DOHH2 (cell line): ENCODE results near the gene RNF175.

Source experiments
- H3F3A ChIP-seq: fragments of 200-600 bp; sonication (generic), shearing (Covaris generic); 2 replicates; pipeline ENCODE4 v1.6.0; 2016; ENCODE audit warnings: antibody characterized with exemption, mild to moderate bottlenecking; ENCODE audit not compliant: control insufficient read depth, insufficient read depth
- H3K27ac ChIP-seq: fragments of 200-600 bp; sonication (generic); 2 replicates; pipeline ENCODE4 v1.5.1; 2014; ENCODE audit warnings: low read depth, mild to moderate bottlenecking, low read length, moderate library complexity
- H3K27me3 ChIP-seq: fragments of 200-600 bp; sonication (generic); 2 replicates; pipeline ENCODE4 v1.6.1; 2014; ENCODE audit warnings: mild to moderate bottlenecking, low read length, mixed read lengths; ENCODE audit not compliant: control insufficient read depth
- H3K36me3 ChIP-seq: fragments of 200-600 bp; sonication (generic); 2 replicates; pipeline ENCODE4 v1.6.1; 2014; ENCODE audit warnings: mild to moderate bottlenecking, low read length, moderate library complexity, mixed read lengths; ENCODE audit not compliant: control insufficient read depth
- H3K4me1 ChIP-seq: fragments of 200-600 bp; sonication (generic); 2 replicates; pipeline ENCODE4 v1.6.1; 2014; ENCODE audit warnings: mild to moderate bottlenecking, low read length, mixed read lengths; ENCODE audit not compliant: control insufficient read depth
- H3K4me2 ChIP-seq: fragments of 200-600 bp; sonication (generic); 2 replicates; pipeline ENCODE4 v1.6.0; 2014; ENCODE audit warnings: mild to moderate bottlenecking, low read length, moderate library complexity
- H3K4me3 ChIP-seq: fragments of 200-600 bp; sonication (generic); 2 replicates; pipeline ENCODE4 v1.5.1; 2014; ENCODE audit warnings: mild to moderate bottlenecking, low read length, mixed read lengths
- H3K79me2 ChIP-seq: fragments of 200-600 bp; sonication (generic); 2 replicates; pipeline ENCODE4 v1.6.1; 2014; ENCODE audit warnings: mild to moderate bottlenecking, low read length, mixed read lengths; ENCODE audit not compliant: control insufficient read depth
- H3K9me2 ChIP-seq: fragments of 200-600 bp; sonication (generic); replicated peaks from 2 replicates; pipeline ENCODE4 v1.6.1; 2014; ENCODE audit warnings: mild to moderate bottlenecking, low read length, mixed read lengths; ENCODE audit not compliant: control insufficient read depth
- H3K9me3 ChIP-seq: fragments of 200-600 bp; sonication (generic); 2 replicates; pipeline ENCODE4 v1.6.1; 2014; ENCODE audit warnings: antibody characterized with exemption, low read length, mixed read lengths; ENCODE audit not compliant: control insufficient read depth, insufficient read depth
- H4K20me1 ChIP-seq: fragments of 200-600 bp; sonication (generic); 2 replicates; pipeline ENCODE4 v1.6.0; 2014; ENCODE audit warnings: low read depth, mild to moderate bottlenecking, antibody characterized with exemption, low read length, moderate library complexity; ENCODE audit not compliant: control insufficient read depth, insufficient read depth
- CTCF ChIP-seq: fragments of 200-600 bp; sonication (generic); IDR thresholded peaks from one replicate; pipeline ENCODE4 v1.5.1; 2014; ENCODE audit warnings: antibody characterized with exemption, mild to moderate bottlenecking, low read depth, low read length; ENCODE audit not compliant: poor library complexity, severe bottlenecking
- EZH2phosphoT487 ChIP-seq: fragments of 200-600 bp; sonication (generic); IDR thresholded peaks from 2 replicates; pipeline ENCODE4 v1.6.1; 2017; ENCODE audit warnings: borderline replicate concordance, mild to moderate bottlenecking, antibody characterized with exemption, low read length, moderate library complexity, mixed read lengths

RNF175 gene

DNA sequence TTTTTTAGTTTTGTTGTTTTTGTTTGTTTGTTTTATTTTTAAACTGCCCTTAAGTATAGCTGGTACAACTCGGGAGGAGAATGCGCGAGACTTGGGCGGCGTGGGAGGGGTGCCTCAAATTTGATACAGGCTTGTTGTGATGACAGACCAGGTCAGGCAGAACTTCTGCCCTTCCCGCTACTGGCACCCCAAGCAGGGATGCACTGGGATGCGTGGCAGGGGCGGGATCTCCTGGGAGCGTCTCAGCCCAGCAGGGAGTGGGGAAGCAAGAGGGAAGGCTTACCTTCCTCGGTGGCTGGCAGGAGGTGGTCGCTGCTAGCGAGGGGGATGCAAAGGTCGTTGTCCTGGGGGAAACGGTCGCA lies 28.2 kb upstream of the RNF175 start:
- no peak overlapping the region for H3K4me3 ChIP-seq
- no peak for TF ChIP-seq EZH2phosphoT487
- TF ChIP-seq CTCF, result no peak
- H3K27ac ChIP-seq, result no peak overlapping the region
- H3K27me3 ChIP-seq, result peaks cover 28% of the 10 kb centered on the region
- H3K4me1 ChIP-seq, result no peaks in the 10 kb centered on the region
- no peaks in the 10 kb centered on the region for H3K9me2 ChIP-seq
- H3K79me2 ChIP-seq, result no peaks in the 10 kb centered on the region
- no peaks in the 10 kb centered on the region for H4K20me1 ChIP-seq
- no peaks in the 10 kb centered on the region for H3K36me3 ChIP-seq
- no peaks in the 10 kb centered on the region for H3K9me3 ChIP-seq
- no peaks in the 10 kb centered on the region for H3F3A ChIP-seq
- H3K4me2 ChIP-seq, result no peak overlapping the region

DNA sequence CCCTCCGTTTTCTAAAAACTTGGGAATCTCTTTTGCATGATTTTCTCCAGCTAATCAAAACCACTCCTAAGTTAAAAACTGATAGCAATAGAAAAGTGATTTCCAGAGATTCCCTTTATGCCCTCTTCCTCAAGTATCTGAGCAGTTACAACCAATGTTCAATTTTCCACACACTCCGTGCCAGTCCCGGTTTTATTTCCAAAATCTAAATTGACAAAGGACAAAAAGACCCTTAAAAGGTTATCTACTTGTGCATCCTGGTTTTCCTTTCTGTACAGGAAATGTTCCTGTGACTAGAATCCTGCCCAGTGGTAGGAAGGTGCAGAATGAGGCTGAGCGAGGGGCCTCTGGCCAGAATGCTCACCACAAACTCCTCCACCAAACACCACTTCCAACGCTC lies 27.8 kb upstream of the RNF175 start:
- Histone ChIP-seq H3K27ac (no peak overlapping the region), H4K20me1 (no peaks in the 10 kb centered on the region), H3K36me3 (no peaks in the 10 kb centered on the region), H3F3A (no peaks in the 10 kb centered on the region), H3K9me2 (no peaks in the 10 kb centered on the region), H3K27me3 (peaks cover 28% of the 10 kb centered on the region), H3K79me2 (no peaks in the 10 kb centered on the region), H3K9me3 (no peaks in the 10 kb centered on the region), H3K4me1 (no peaks in the 10 kb centered on the region), H3K4me3 (no peak overlapping the region), H3K4me2 (no peak overlapping the region)
- TF ChIP-seq CTCF (no peak), EZH2phosphoT487 (no peak)

GRCh38 chr4:153787061-153787560 lies 27.3 kb upstream of the RNF175 start:
- no peak overlapping the region for H3K4me3 ChIP-seq
- H3K27ac ChIP-seq, result no peak overlapping the region
- no peak overlapping the region for H3K4me2 ChIP-seq
- H3K27me3 ChIP-seq, result peaks cover 28% of the 10 kb centered on the region
- H3F3A ChIP-seq, result no peaks in the 10 kb centered on the region
- no peaks in the 10 kb centered on the region for H3K36me3 ChIP-seq
- no peaks in the 10 kb centered on the region for H3K79me2 ChIP-seq
- H4K20me1 ChIP-seq, result no peaks in the 10 kb centered on the region
- no peaks in the 10 kb centered on the region for H3K9me3 ChIP-seq
- H3K4me1 ChIP-seq, result no peaks in the 10 kb centered on the region
- H3K9me2 ChIP-seq, result no peaks in the 10 kb centered on the region
- TF ChIP-seq EZH2phosphoT487, result no peak
- no peak for TF ChIP-seq CTCF
